OCI-LY1 (cell line): ENCODE results near the gene TRRAP.

Experiments used
- EZH2 ChIP-seq: fragments of 200-600 bp; sonication (generic), shearing (Covaris generic); IDR thresholded peaks from 2 replicates; pipeline ENCODE4 v1.8.0; 2017; ENCODE audit warnings: borderline replicate concordance, mixed run types, mild to moderate bottlenecking, antibody characterized with exemption, low read length, moderate library complexity, mixed read lengths
- TF ChIP-seq, protein P1 (sequence below): fragments of 200-600 bp; sonication (generic), shearing (Covaris generic); IDR thresholded peaks from 2 replicates; pipeline ENCODE4 v1.5.1; 2017; ENCODE audit warnings: mild to moderate bottlenecking, antibody characterized with exemption, low read length, moderate library complexity, mixed read lengths

DNA sequence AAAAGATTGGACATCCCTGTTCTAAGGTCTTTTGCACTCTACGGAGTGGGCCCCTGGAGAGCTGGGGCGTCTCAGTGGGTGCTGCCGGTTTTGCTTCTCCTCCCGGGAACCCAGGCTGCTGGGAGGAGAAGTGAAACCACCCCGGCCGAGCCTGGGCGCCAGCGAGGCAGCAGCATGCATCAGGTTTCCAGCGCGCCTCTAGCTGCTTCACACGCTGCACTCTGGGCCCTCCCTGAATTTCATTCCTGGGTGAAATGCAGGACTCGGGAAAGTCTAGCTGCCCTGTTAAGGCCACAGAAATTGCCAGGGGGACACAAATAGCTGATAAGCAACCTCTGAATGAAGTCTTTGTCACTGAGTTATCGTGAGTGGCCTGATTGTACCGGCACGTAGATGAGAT lies 127.4 kb downstream of the TRRAP start:
- TF ChIP-seq, protein P1, sequence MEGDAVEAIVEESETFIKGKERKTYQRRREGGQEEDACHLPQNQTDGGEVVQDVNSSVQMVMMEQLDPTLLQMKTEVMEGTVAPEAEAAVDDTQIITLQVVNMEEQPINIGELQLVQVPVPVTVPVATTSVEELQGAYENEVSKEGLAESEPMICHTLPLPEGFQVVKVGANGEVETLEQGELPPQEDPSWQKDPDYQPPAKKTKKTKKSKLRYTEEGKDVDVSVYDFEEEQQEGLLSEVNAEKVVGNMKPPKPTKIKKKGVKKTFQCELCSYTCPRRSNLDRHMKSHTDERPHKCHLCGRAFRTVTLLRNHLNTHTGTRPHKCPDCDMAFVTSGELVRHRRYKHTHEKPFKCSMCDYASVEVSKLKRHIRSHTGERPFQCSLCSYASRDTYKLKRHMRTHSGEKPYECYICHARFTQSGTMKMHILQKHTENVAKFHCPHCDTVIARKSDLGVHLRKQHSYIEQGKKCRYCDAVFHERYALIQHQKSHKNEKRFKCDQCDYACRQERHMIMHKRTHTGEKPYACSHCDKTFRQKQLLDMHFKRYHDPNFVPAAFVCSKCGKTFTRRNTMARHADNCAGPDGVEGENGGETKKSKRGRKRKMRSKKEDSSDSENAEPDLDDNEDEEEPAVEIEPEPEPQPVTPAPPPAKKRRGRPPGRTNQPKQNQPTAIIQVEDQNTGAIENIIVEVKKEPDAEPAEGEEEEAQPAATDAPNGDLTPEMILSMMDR: no peak
- no peak for TF ChIP-seq EZH2
